Activated gamma-delta T cell treated with anti-CD3 and anti-CD28 coated beads, Interleukin-2, amount 50 U/mL, for 16 hours (primary cell): ENCODE results near the gene DZIP3.
A peak's percentile ranks its signal among the peaks of the same experiment; 100 is the strongest.
"Not testable (repeated sequence)": the region's sequence is repeated elsewhere in the genome, so short reads cannot be mapped to it uniquely, and the experiment has no call there.

Source experiments
- DNase-seq: peaks from one replicate; pipeline ENCODE4 v3.0.0-alpha.2; 2020; ENCODE audit warnings: low read depth

DZIP3 gene

GRCh38 chr3:108599677-108600409 is 10.3 kb downstream of the DZIP3 start:
- no peak for DNase-seq

- no peak for DNase-seq
These were observed 12.9 kb downstream of the DZIP3 start for GRCh38 chr3:108602249-108602934.

- no peak for DNase-seq
These were observed 13.4 kb downstream of the DZIP3 start for GRCh38 chr3:108602935-108603294.

GRCh38 chr3:108603691-108604090 is 14.2 kb downstream of the DZIP3 start:
- DNase-seq: no peak

- no peak for DNase-seq
These were observed 15.5 kb downstream of the DZIP3 start for GRCh38 chr3:108605028-108605427.

- no peak for DNase-seq
These were observed 16.0 kb downstream of the DZIP3 start for GRCh38 chr3:108605491-108605890.

- no peak for DNase-seq
These were observed 19.2 kb downstream of the DZIP3 start for GRCh38 chr3:108608750-108609149.

GRCh38 chr3:108610651-108611050 is 21.1 kb downstream of the DZIP3 start:
- DNase-seq: no peak

- DNase-seq: not testable (repeated sequence)
These were observed 26.6 kb downstream of the DZIP3 start for GRCh38 chr3:108616090-108616489.

- DNase-seq: no peak
These were observed 30.7 kb downstream of the DZIP3 start for GRCh38 chr3:108620250-108620649.

GRCh38 chr3:108623504-108623903 is 34.0 kb downstream of the DZIP3 start:
- no peak for DNase-seq

GRCh38 chr3:108629974-108630373 is 40.5 kb downstream of the DZIP3 start:
- no peak for DNase-seq

GRCh38 chr3:108642526-108642925 is 53.0 kb downstream of the DZIP3 start:
- no peak for DNase-seq

GRCh38 chr3:108645364-108645763 is 55.8 kb downstream of the DZIP3 start:
- DNase-seq: no peak

- not testable (repeated sequence) for DNase-seq
These were observed 66.1 kb downstream of the DZIP3 start for GRCh38 chr3:108655664-108656063.

- DNase-seq: no peak
These were observed 72.2 kb downstream of the DZIP3 start for GRCh38 chr3:108661699-108662098.

GRCh38 chr3:108662142-108662738 is 72.7 kb downstream of the DZIP3 start:
- DNase-seq: peak; percentile 31

- DNase-seq: no peak
These were observed 74.7 kb downstream of the DZIP3 start for GRCh38 chr3:108664266-108664665.

- no peak for DNase-seq
These were observed 77.8 kb downstream of the DZIP3 start for GRCh38 chr3:108667312-108667711.

GRCh38 chr3:108669208-108669607 is 79.7 kb downstream of the DZIP3 start:
- no peak for DNase-seq

GRCh38 chr3:108672701-108673100 is 83.2 kb downstream of the DZIP3 start:
- DNase-seq: no peak

GRCh38 chr3:108673988-108674661 is 84.6 kb downstream of the DZIP3 start:
- DNase-seq: no peak

GRCh38 chr3:108677811-108678210 is 88.3 kb downstream of the DZIP3 start:
- DNase-seq: no peak
